SH-SY5Y (cell line): ENCODE results near the gene IL10.

ENCODE experiments used
- GATA2 ChIP-seq: IDR thresholded peaks from 2 replicates; pipeline ENCODE4 v1.6.1; 2011; ENCODE audit warnings: mild to moderate bottlenecking, low read depth, low read length
- GATA3 ChIP-seq: IDR thresholded peaks from 2 replicates; pipeline ENCODE4 v1.6.1; 2011; ENCODE audit warnings: low read depth, mild to moderate bottlenecking, low read length, moderate library complexity

DNA sequence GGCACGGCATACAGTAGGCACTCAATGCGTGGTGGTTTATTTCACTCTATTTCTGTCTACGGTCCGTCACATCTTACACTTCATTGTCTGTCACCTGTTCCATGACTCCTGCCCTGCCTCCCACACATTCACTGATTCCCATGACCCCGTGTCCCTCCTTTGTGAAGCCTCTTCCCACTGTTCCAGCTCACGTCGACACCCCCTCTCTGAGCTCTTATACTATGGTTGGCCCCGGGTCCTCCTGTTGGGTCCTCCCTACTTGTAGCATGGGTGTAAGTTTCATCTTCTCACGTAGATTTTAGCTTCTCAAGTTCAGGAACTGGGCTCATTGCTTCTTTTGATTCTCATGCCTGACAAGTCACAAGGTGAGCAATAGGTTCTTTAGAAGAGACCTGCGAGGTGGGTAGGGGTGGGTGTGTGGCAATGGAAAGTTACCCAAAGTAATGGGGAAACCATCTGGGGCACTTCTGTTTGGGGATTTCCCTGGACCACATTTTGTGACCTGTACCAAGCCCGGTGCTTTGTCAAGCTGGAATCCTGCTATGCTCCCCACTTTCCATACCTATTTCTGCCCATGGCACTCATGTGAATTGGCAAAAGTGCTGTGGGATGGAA is 22.1 kb upstream of the IL10 start:
- TF ChIP-seq GATA2 (no peak), GATA3 (no peak)
